ENCODE results near the gene SUMF2. TPM values are rescaled to one million over a fixed set of nuclear protein-coding genes. Genes with fewer than 3 reads are reported as not detected.
A peak's percentile ranks its signal among the peaks of the same experiment; 100 is the strongest.
"Not testable (repeated sequence)": the region's sequence is repeated elsewhere in the genome, so short reads cannot be mapped to it uniquely, and the experiment has no call there.

SUMF2 gene
- polyA plus RNA-seq, 3 donors from 2014 or later, result 86.1 to 198 (median 188) TPM

DNA sequence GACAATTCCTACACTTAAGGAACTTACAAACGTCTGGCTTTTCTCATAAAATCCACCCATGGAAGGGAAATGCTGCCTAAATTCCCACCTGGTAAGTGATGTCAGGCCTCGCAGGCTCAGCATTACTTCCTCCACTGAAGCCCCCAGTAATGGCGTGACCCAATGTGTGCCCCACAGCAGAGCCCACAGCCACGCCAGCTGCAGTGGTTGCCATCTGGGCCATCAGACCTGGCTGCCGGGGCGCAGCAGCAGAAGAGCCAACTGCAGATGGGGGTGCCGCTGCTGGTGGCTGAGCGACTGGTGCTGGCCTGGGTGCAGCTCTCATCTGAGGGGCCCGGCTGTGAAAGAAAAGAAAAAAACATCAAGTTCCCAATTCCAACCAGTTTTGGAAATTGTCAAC is 40.1 kb downstream of the SUMF2 start:
- DNase-seq, H3K27ac Mint-ChIP-seq, H3K4me3 Mint-ChIP-seq, H3K9me3 Mint-ChIP-seq: not testable (repeated sequence)
- H3K27me3 Mint-ChIP-seq (ENCODE audit: low read depth in 3 of 3), result peaks cover 9 to 14% (median 9%) of the 10 kb centered on the region in 3 donors
- peaks cover 12 to 36% (median 14%) of the 10 kb centered on the region in 3 donors for H3K36me3 Mint-ChIP-seq
- H3K4me1 Mint-ChIP-seq, result peaks cover 33 to 40% of the 10 kb centered on the region in 2 donors

DNA sequence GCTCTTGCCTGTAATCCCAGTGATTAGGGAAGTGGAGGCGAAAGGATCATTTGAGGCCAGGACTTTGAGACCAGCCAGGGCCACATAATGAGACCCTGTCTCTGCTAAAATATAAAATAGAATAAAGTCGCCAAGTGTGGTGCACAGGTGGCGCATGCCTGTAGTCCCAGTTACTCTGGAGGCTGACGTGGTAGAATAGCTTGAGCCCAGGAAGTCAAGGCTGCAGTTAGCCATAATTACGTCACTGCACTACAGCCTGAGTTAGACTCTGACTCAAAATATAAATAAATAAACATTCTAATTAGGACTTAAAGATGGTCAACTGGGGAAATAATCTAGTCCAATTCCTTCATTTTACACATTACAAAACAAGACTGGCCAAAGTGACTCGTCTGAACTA is 41.4 kb downstream of the SUMF2 start:
- peaks cover 33 to 40% of the 10 kb centered on the region in 2 donors for H3K4me1 Mint-ChIP-seq
- H3K27me3 Mint-ChIP-seq (ENCODE audit: low read depth in 3 of 3), result peaks cover 9 to 15% (median 13%) of the 10 kb centered on the region in 3 donors
- DNase-seq, result peak; percentile 10 to 31 (median 24)
- H3K27ac Mint-ChIP-seq, result peak overlapping the region; percentile 96 to 100 (median 98)
- H3K4me3 Mint-ChIP-seq, result peak overlapping the region; percentile 94 to 100 (median 99)
- peaks cover 7 to 29% (median 10%) of the 10 kb centered on the region in 3 donors for H3K36me3 Mint-ChIP-seq
- no peaks in the 10 kb centered on the region for H3K9me3 Mint-ChIP-seq

DNA sequence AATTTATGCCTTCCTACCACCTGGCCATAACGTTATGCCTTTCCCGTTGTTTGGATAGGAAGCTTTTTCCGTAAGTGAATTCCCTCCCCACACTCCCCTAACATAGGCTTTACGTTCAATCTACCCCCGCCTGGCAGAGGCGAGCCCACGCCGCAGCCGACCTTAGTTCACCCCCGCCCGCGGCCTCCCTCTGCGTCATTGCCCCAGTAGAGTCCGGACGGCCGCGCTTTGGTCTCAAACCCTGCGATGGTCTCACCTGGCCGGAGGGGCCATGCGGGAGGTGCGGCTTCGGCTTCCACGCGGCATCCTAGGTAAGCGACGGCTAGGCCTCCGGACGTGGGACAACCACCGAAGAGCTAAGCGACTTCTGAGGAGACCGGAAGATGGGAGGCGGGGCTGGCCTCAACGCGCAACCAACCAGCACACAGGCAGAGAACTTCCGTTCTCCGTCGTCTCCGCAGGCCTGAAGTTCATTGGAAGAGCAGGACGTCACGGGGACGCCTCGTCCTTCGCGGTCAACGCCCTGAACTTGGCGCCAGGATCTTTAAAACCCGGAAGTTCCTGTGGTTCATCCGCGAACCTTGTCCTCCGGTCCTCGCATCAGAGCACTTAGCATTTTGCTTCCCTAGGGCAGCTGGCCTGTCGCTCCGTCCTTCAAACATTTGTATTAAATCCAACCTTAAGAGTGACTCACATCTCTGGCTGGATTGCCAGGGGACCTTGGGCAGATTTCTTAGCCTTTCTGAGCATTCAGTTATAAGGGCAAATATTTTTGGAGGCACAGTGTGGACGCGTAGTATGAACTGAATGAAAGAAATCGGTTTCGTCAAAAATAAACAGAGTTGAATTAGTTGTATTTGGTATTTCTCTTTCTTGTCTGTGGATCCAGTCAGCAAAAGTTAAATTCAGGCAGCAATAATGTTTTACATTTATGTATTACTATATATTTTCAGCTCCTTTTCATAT is 42.3 kb downstream of the SUMF2 start, which contains the start of gene CHCHD2:
TSS of gene CHCHD2 (minus strand) at position 369 of the 966 bp plus-strand sequence. CDS start at position 306, 63 bp downstream.
- Mint-ChIP-seq H3K36me3 (peaks cover 1 to 21% (median 4%) of the 10 kb centered on the region in 3 donors), H3K9me3 (no peaks in the 10 kb centered on the region), H3K4me1 (peaks cover 31 to 40% of the 10 kb centered on the region in 2 donors), H3K27ac (peak within 1 kb of the TSS; percentile 96 to 100 (median 98)), H3K4me3 (peak within 1 kb of the TSS; percentile 94 to 100 (median 99)), H3K27me3 (ENCODE audit: low read depth in 3 of 3) (peaks cover 9 to 14% (median 12%) of the 10 kb centered on the region in 3 donors)
- peak; percentile 92 to 95 (median 94) for DNase-seq

DNA sequence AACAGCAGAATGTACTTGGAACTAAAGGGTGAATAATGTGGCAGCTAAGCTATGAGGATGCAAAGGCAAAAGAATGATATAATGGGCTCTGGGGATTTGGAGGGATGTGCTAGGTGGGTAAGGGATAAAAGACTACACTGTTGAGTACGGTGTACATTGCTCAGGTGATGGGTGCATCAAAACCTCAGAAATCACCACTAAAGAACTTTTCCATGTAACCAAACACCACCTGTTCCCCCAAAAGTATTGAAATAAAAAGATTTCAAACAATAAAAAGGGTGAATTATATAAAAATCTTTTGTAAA is 43.8 kb downstream of the SUMF2 start:
- H3K4me3 Mint-ChIP-seq, result peak overlapping the region in 3 of 5 donors; percentile 55 to 100 (median 99)
- no peaks in the 10 kb centered on the region for H3K9me3 Mint-ChIP-seq
- no peak for DNase-seq
- peaks cover 0 to 14% (median 4%) of the 10 kb centered on the region in 3 donors for H3K36me3 Mint-ChIP-seq
- peaks cover 9 to 14% (median 13%) of the 10 kb centered on the region in 3 donors for H3K27me3 Mint-ChIP-seq (ENCODE audit: low read depth in 3 of 3)
- peaks cover 31 to 40% of the 10 kb centered on the region in 2 donors for H3K4me1 Mint-ChIP-seq
- peak overlapping the region in 4 of 6 donors; percentile 8 to 81 (median 33) for H3K27ac Mint-ChIP-seq

DNA sequence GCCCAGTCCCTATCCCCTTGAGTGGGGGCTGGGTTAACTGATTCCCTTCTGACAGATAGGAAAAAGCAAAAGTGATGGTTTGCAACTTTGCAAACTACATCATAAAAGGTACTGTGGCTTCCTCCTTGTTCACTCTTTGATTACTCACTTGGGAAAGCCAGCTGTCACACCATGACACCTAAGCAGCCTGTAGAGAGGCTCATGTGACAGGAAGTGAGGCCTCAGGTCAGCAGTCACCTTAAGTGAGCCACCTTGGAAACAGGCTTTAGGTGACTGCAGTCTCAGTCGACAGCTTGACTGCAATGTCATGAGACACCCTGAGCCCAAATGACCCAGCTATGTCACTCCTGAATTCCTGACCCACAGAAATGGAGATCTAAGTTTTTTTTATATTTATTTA is 46.5 kb downstream of the SUMF2 start:
- peaks cover 9 to 18% (median 15%) of the 10 kb centered on the region in 3 donors for H3K27me3 Mint-ChIP-seq (ENCODE audit: low read depth in 3 of 3)
- H3K4me3 Mint-ChIP-seq, result no peak overlapping the region
- no peak for DNase-seq
- H3K36me3 Mint-ChIP-seq, result peaks cover 0 to 10% (median 0%) of the 10 kb centered on the region in 3 donors
- H3K9me3 Mint-ChIP-seq, result no peaks in the 10 kb centered on the region
- H3K27ac Mint-ChIP-seq, result no peak overlapping the region
- H3K4me1 Mint-ChIP-seq, result peaks cover 22 to 23% of the 10 kb centered on the region in 2 donors

DNA sequence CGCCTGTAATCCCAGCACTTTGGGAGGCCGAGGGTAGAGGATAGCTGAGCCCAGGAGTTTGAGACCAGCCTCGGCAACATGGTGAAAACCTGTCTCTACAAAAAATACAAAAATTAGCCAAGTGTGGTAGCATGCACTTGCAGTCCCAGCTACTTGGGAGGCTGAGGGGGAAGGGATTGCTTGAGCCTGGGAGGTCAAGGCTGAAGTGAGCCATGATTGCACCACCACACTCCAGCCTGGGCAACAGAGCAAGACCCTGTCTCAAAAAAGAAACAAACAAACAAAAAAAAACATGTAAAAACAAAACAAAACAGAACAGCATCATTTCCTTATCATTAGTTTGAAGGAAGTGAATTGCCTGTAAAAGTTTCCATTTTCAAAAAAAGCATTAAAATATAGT is 48.2 kb downstream of the SUMF2 start:
- not testable (repeated sequence) for H3K4me1 Mint-ChIP-seq, H3K4me3 Mint-ChIP-seq

DNA sequence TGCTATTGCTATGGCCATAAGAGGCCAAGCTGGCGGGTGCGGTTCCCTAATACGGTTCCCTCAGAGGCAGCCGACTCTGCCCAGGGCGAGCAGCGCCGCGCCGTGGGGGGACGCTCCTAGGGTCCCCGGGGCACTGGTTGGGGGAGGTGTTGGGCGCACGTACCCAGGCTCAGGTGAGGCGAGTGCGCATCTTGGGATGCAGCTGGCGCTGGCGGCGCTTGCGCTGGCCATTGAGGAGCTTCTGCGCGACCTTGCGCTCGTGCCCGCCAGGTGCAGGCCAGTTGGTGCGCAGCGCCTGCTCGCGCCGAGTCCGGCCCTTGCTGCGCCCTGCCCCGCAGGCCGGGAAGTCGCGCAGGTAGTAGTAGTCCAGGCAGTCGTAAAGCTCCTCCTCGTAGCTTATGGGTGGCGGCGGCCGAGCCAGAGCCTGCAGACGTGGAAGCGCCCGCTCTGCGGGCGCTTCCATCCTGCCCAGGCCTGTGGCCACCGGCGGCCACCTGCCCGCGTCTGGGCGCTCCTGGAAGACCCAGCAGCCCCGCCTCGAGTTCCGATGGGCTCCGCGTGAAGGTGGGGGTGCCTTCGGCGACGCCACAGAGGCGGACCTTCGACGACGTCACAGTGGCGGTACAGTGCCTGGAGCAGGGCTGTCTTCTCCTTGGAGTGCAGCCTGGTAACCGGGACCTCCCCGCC is 51.9 kb downstream of the SUMF2 start, which contains the start of gene NUPR2:
TSS of gene NUPR2 (minus strand) at position 566 of the 687 bp plus-strand sequence. CDS start at position 463, 103 bp downstream.
- Mint-ChIP-seq H3K27ac (no peak within 1 kb of the TSS), H3K9me3 (no peaks in the 10 kb centered on the region), H3K4me1 (no peaks in the 10 kb centered on the region), H3K27me3 (ENCODE audit: low read depth in 3 of 3) (peaks cover 4 to 6% (median 4%) of the 10 kb centered on the region in 3 donors), H3K4me3 (no peak within 1 kb of the TSS), H3K36me3 (no peaks in the 10 kb centered on the region)
- DNase-seq, result no peak

More for the DNA sequence above, 48.2 kb downstream of the SUMF2 start:
- not testable (repeated sequence) for DNase-seq; H3K9me3 Mint-ChIP-seq; H3K27me3 Mint-ChIP-seq (ENCODE audit: low read depth in 3 of 3); H3K27ac Mint-ChIP-seq; H3K36me3 Mint-ChIP-seq

DNA sequence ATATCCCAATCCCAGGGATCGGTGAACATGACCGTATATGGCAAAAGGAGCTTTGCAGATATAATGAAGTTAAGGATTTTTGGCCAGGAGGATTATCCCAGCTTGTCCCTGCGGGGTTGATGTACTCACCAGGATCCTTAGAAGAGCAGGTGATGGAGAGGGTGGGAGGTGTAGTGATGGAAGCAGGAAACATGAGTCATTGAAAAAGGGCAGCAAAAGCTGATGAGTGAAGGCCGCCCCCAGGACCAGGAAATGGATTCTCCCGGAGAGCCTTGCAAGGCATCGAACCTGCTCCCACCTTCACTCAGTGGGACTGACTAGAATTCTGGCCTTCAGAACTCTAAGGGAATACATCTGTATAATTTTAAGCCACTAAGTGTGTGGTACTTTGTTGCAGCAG is 57.4 kb downstream of the SUMF2 start:
- no peaks in the 10 kb centered on the region for H3K4me1 Mint-ChIP-seq
- H3K36me3 Mint-ChIP-seq, result no peaks in the 10 kb centered on the region
- H3K27me3 Mint-ChIP-seq (ENCODE audit: low read depth in 3 of 3), result peaks cover 0 to 4% (median 4%) of the 10 kb centered on the region in 3 donors
- H3K9me3 Mint-ChIP-seq, result no peaks in the 10 kb centered on the region
- no peak overlapping the region for H3K4me3 Mint-ChIP-seq
- no peak overlapping the region for H3K27ac Mint-ChIP-seq
- DNase-seq, result no peak

DNA sequence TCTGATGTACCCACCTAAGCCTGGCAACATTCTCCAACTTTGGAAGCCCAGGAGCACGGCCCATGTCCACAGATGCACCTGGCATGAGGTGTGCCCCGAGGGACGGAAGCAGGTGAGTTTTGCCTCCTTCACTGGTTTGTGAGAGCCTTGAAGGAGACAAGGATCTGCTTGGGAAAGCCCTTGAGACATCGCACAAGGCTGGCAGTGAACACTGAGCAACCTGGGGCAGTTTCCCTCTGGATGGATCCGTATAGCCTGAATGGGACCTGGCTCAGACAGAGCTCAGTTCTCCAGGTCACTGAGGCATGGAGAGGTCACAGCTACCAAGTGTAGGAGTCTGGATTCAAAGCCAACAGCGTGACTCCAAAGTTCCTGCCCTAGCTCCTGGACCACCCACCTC is 60.9 kb downstream of the SUMF2 start:
- no peak overlapping the region for H3K27ac Mint-ChIP-seq
- no peaks in the 10 kb centered on the region for H3K4me1 Mint-ChIP-seq
- peaks cover 0 to 6% (median 0%) of the 10 kb centered on the region in 3 donors for H3K27me3 Mint-ChIP-seq (ENCODE audit: low read depth in 3 of 3)

DNA sequence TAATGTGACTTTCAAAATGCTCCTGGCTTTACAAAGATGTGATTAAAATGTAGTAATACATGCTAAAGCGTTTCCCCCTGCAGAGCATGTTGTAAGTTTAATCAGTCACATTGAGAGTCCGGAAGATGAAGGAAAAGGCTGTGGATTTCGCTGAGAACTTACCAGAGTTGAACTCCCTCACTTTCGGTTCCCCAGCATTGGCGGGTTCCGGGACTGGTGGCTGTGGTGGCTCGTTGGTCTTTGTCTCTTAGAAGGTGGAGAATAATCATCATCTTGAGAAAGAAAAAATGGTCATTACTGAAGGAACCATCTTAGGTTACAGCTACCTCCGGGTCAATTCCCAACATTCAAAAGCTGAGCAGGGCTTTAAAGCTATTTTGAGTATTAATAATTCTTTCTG is 61.7 kb downstream of the SUMF2 start:
- no peaks in the 10 kb centered on the region for H3K4me1 Mint-ChIP-seq
- no peak overlapping the region for H3K4me3 Mint-ChIP-seq
- peaks cover 0 to 4% (median 0%) of the 10 kb centered on the region in 3 donors for H3K27me3 Mint-ChIP-seq (ENCODE audit: low read depth in 3 of 3)
- DNase-seq, result no peak
- H3K9me3 Mint-ChIP-seq, result no peaks in the 10 kb centered on the region
- no peaks in the 10 kb centered on the region for H3K36me3 Mint-ChIP-seq
- no peak overlapping the region for H3K27ac Mint-ChIP-seq

More for the DNA sequence above, 60.9 kb downstream of the SUMF2 start:
- Mint-ChIP-seq H3K4me3 (no peak overlapping the region), H3K9me3 (no peaks in the 10 kb centered on the region), H3K36me3 (no peaks in the 10 kb centered on the region)
- no peak for DNase-seq

DNA sequence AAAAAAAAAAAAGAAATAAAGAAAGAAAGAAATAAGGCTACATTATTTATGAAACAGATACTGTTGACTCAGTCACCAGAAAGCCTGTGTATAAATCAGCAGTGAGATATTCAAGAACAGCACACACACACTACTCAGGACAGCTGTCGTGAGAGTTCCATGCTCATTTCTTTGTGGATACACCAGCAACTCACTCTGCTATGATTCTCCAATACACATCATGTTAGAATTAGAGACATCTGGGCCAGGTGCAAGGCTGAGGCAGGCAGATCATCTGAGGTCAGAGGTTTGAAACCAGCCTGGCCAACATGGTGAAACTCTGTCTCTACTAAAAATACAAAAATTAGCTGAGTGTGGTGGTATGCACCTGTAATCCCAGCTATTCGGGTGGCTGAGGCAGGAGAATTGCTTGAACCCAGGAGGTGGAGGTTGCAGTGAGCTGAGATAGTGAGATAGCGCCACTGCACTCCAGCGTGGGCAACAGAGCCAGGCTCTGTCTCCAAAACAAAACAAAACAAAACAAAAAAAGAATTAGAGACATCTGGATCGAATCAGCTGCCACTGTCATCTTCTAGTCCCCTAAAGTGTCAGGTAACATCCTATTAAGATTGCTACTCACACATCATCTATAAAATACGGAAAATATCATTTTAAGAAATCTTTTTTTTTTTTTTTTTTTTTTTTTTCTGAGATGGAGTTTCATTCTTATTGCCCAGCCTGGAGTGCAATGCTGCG is 63.3 kb downstream of the SUMF2 start:
- Mint-ChIP-seq H3K4me3 (no peak overlapping the region), H3K27me3 (ENCODE audit: low read depth in 3 of 3) (peaks cover 0 to 2% (median 0%) of the 10 kb centered on the region in 3 donors), H3K9me3 (no peaks in the 10 kb centered on the region), H3K4me1 (no peaks in the 10 kb centered on the region), H3K36me3 (no peaks in the 10 kb centered on the region), H3K27ac (no peak overlapping the region)
- no peak for DNase-seq

Data from immature natural killer cell (primary cell).